ENCODE results near the gene CASK.

GRCh38 chrX:41750716-41751115 lies 172.6 kb downstream of the CASK start:
- TF ChIP-seq CTCF (IDR thresholded peaks at IDR 0.05) (no peak), POLR2A (IDR thresholded peaks at IDR 0.05) (no peak)

All from Peyer's patch (tissue), 4 donors.